Right lobe of liver (tissue), 4 donors: Measurements from ENCODE around the gene BLM.

ENCODE experiments used
- CTCF ChIP-seq, 4 donors: fragments of 200-600 bp in 3 of 4; fragments of 450-650 bp in 1 of 4; IDR thresholded peaks; one replicate each; pipeline versions ENCODE4 v1.5.1 to v1.8.0; 2016 to 2022; ENCODE audit warnings: antibody characterized with exemption in 4 of 4, mild to moderate bottlenecking in 2 of 4
- POLR2A ChIP-seq: fragments of 450-650 bp; IDR thresholded peaks from one replicate; pipeline ENCODE4 v1.6.1; 2017; ENCODE audit warnings: antibody characterized with exemption, mild to moderate bottlenecking
- donor health status: DM: no; HTN: no; CAD: no.
- donor health status: DM: no; HTN: no; CAD: no.
- donor health status: DM: no; HTN: yes; CAD: no.

DNA sequence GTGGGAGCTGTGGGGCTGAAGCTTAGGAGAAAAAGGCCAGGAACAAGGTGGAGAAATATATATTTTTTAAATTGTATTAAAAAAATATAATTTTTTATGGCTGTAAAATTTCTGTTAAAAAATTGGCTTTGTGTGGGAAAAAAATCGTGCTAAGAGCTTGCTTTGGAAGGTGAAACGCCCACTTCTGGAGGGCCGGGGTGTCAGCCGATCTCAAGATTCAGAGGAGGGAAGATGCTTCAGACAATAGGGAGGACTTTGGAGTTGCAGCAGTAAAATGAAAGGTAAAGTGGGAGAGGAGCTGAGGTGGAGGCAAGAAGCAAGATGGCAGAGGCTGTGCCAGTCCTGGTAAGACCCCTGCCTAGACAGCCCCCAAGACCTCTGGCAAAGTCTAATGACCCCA, 45.9 kb upstream of the BLM start:
- TF ChIP-seq CTCF (IDR thresholded peaks at IDR 0.05), result no peak
- TF ChIP-seq POLR2A, result no peak
